ENCODE measurements around the gene GSDME.

The GSDME gene

DNA sequence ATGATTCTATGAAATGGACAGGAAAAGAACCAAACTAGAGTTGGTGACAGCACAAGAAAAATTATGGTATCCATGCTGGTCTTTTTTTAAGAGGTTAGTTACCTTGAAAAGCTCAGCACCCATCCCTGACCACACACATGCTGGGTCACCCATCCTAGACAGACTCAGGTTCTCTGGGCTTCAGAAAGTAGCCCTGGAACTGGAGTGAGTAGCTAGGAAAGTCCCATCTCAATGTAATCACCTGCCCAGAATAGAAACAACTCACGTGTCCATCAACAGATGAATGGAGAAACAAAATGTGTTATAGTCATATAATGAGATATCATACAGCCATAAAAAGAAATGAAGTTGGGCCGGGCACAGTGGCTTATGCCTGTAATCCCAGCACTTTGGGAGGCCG lies 37.0 kb downstream of the GSDME start:
- H4K8ac ChIP-seq (ENCODE audit: low read depth, low read length) = no peak overlapping the region
- H3K23ac ChIP-seq (ENCODE audit: low read length) = no peak overlapping the region
- H3K79me2 ChIP-seq (ENCODE audit: control insufficient read depth, insufficient read depth, low read length, poor library complexity) = no peaks in the 10 kb centered on the region
- no peak overlapping the region for H2AK5ac ChIP-seq (ENCODE audit: low read length)
- no peak overlapping the region for H2BK5ac ChIP-seq (ENCODE audit: low read depth, low read length, poor library complexity)
- H3K9ac ChIP-seq (ENCODE audit: low read length) = no peak overlapping the region
- no peak overlapping the region for H3K27ac ChIP-seq (ENCODE audit: low read depth, low read length)
- no peak overlapping the region for H3K4ac ChIP-seq (ENCODE audit: low read depth, low read length)
- no peak overlapping the region for H3K4me2 ChIP-seq (ENCODE audit: low read length)
- H4K91ac ChIP-seq (ENCODE audit: low read depth, low read length) = no peak overlapping the region
- no peaks in the 10 kb centered on the region for H3K27me3 ChIP-seq (ENCODE audit: insufficient read depth, low read length)
- no peak overlapping the region for H3K14ac ChIP-seq (ENCODE audit: low read length)
- no peak for DNase-seq
- no CpG with 5 or more reads among the region's 3 CpGs for WGBS (ENCODE audit: extremely low coverage, insufficient coverage, insufficient read length)
- peaks cover 0 to 4% of the 10 kb centered on the region in 2 experiments for H3K36me3 ChIP-seq (ENCODE audit: control insufficient read depth in 1 of 2, insufficient read depth in 2 of 2, low read length in 2 of 2)
- no peaks in the 10 kb centered on the region for H3K79me1 ChIP-seq (ENCODE audit: low read length)
- H2AFZ ChIP-seq (ENCODE audit: insufficient read depth, low read length, poor library complexity) = no peak overlapping the region
- H2BK12ac ChIP-seq (ENCODE audit: low read length) = no peak overlapping the region
- no peak overlapping the region for H4K12ac ChIP-seq (ENCODE audit: low read depth, low read length)
- H3K18ac ChIP-seq (ENCODE audit: low read length) = no peak overlapping the region
- H2BK120ac ChIP-seq (ENCODE audit: insufficient read depth, low read length, poor library complexity) = no peak overlapping the region
- H3K4me1 ChIP-seq (ENCODE audit: control insufficient read depth in 1 of 2, insufficient read depth in 2 of 2, low read length in 2 of 2) = no peaks in the 10 kb centered on the region
- H3K4me3 ChIP-seq (ENCODE audit: low read depth, low read length) = no peak overlapping the region
- H3K9me3 ChIP-seq (ENCODE audit: insufficient read depth, low read depth, low read length) = peaks cover 7% of the 10 kb centered on the region

DNA sequence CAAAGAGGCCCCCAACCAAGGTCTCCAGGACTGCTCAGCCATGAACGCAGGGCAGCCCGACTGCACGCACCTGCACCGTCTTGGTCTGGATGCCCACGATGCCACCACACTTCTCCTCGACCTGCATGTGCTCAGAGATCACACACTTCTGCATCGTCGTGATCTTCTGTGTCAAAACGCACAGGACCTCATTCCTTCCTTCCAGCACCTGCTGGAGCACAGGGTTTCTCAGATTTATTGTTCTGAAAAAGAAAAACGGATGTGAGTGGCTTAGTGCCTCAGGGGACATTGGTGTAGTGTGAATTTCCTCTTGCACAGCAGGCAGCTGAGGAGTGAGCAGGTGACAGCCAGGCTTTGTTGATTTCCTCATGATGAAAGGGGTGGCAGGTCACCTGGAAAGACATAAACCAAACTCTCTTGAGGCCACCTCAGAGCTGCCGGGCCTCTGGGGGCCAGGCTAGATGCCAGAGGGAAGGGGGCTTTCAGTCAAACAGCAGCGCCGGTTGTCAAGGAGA lies 38.2 kb downstream of the GSDME start:
- H4K12ac ChIP-seq (ENCODE audit: low read depth, low read length) = no peak overlapping the region
- H2AK5ac ChIP-seq (ENCODE audit: low read length) = no peak overlapping the region
- H3K79me2 ChIP-seq (ENCODE audit: control insufficient read depth, insufficient read depth, low read length, poor library complexity) = no peaks in the 10 kb centered on the region

DNA sequence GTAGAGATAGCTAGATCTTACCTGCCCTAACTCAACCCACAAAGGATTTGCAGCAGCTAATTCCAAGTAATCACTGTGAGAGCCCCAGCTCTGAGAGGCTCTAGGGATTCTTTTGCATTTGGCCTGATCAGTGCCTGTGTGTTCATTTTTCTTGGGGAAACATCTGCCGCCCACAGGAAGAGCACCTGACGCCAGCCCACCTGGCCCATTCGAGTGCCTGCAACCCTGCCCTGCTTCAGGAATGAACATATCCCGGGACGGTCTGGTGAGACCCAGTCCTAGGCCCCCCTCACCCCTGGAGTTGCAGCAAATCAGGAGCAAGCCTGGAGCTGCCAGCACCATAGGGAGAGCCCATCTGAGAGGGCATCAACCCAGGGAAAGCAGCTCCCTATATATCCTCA lies 38.8 kb downstream of the GSDME start:
- H2AFZ ChIP-seq (ENCODE audit: insufficient read depth, low read length, poor library complexity) = no peak overlapping the region
- DNase-seq = no peak
- H3K4me3 ChIP-seq (ENCODE audit: low read depth, low read length) = no peak overlapping the region
- no peaks in the 10 kb centered on the region for H3K79me1 ChIP-seq (ENCODE audit: low read length)
- H3K4me2 ChIP-seq (ENCODE audit: low read length) = no peak overlapping the region
- H3K18ac ChIP-seq (ENCODE audit: low read length) = no peak overlapping the region
- WGBS (ENCODE audit: extremely low coverage, insufficient coverage, insufficient read length) = no CpG with 5 or more reads among the region's 5 CpGs
- H2BK12ac ChIP-seq (ENCODE audit: low read length) = no peak overlapping the region
- no peak overlapping the region for H4K8ac ChIP-seq (ENCODE audit: low read depth, low read length)
- H3K14ac ChIP-seq (ENCODE audit: low read length) = no peak overlapping the region
- peaks cover 4% of the 10 kb centered on the region for H3K9me3 ChIP-seq (ENCODE audit: insufficient read depth, low read depth, low read length)
- H2BK5ac ChIP-seq (ENCODE audit: low read depth, low read length, poor library complexity) = no peak overlapping the region
- no peak overlapping the region for H3K23ac ChIP-seq (ENCODE audit: low read length)
- H3K36me3 ChIP-seq (ENCODE audit: control insufficient read depth in 1 of 2, insufficient read depth in 2 of 2, low read length in 2 of 2) = peaks cover 0 to 4% of the 10 kb centered on the region in 2 experiments
- no peaks in the 10 kb centered on the region for H3K4me1 ChIP-seq (ENCODE audit: control insufficient read depth in 1 of 2, insufficient read depth in 2 of 2, low read length in 2 of 2)
- no peak overlapping the region for H3K9ac ChIP-seq (ENCODE audit: low read length)
- no peak overlapping the region for H3K27ac ChIP-seq (ENCODE audit: low read depth, low read length)
- no peak overlapping the region for H2BK120ac ChIP-seq (ENCODE audit: insufficient read depth, low read length, poor library complexity)
- no peak overlapping the region for H4K12ac ChIP-seq (ENCODE audit: low read depth, low read length)
- no peak overlapping the region for H2AK5ac ChIP-seq (ENCODE audit: low read length)
- no peak overlapping the region for H4K91ac ChIP-seq (ENCODE audit: low read depth, low read length)
- H3K27me3 ChIP-seq (ENCODE audit: insufficient read depth, low read length) = no peaks in the 10 kb centered on the region
- no peak overlapping the region for H3K4ac ChIP-seq (ENCODE audit: low read depth, low read length)
- no peaks in the 10 kb centered on the region for H3K79me2 ChIP-seq (ENCODE audit: control insufficient read depth, insufficient read depth, low read length, poor library complexity)

More for the DNA sequence above, 38.2 kb downstream of the GSDME start:
- peak overlapping the region; percentile 11 for H3K4me3 ChIP-seq (ENCODE audit: low read depth, low read length)
- no peak overlapping the region for H3K14ac ChIP-seq (ENCODE audit: low read length)
- no peak for DNase-seq
- WGBS (ENCODE audit: extremely low coverage, insufficient coverage, insufficient read length) = no CpG with 5 or more reads among the region's 13 CpGs
- no peak overlapping the region for H3K23ac ChIP-seq (ENCODE audit: low read length)
- no peak overlapping the region for H3K4me2 ChIP-seq (ENCODE audit: low read length)
- no peak overlapping the region for H2BK12ac ChIP-seq (ENCODE audit: low read length)
- H3K9me3 ChIP-seq (ENCODE audit: insufficient read depth, low read depth, low read length) = peaks cover 4% of the 10 kb centered on the region
- no peaks in the 10 kb centered on the region for H3K4me1 ChIP-seq (ENCODE audit: control insufficient read depth in 1 of 2, insufficient read depth in 2 of 2, low read length in 2 of 2)
- H3K27me3 ChIP-seq (ENCODE audit: insufficient read depth, low read length) = no peaks in the 10 kb centered on the region
- H3K9ac ChIP-seq (ENCODE audit: low read length) = no peak overlapping the region
- peaks cover 0 to 4% of the 10 kb centered on the region in 2 experiments for H3K36me3 ChIP-seq (ENCODE audit: control insufficient read depth in 1 of 2, insufficient read depth in 2 of 2, low read length in 2 of 2)
- H3K27ac ChIP-seq (ENCODE audit: low read depth, low read length) = no peak overlapping the region
- H2BK120ac ChIP-seq (ENCODE audit: insufficient read depth, low read length, poor library complexity) = no peak overlapping the region
- no peak overlapping the region for H2AFZ ChIP-seq (ENCODE audit: insufficient read depth, low read length, poor library complexity)
- no peak overlapping the region for H4K8ac ChIP-seq (ENCODE audit: low read depth, low read length)
- no peak overlapping the region for H3K18ac ChIP-seq (ENCODE audit: low read length)
- H2BK5ac ChIP-seq (ENCODE audit: low read depth, low read length, poor library complexity) = no peak overlapping the region
- H3K4ac ChIP-seq (ENCODE audit: low read depth, low read length) = no peak overlapping the region
- H3K79me1 ChIP-seq (ENCODE audit: low read length) = no peaks in the 10 kb centered on the region
- H4K91ac ChIP-seq (ENCODE audit: low read depth, low read length) = no peak overlapping the region

DNA sequence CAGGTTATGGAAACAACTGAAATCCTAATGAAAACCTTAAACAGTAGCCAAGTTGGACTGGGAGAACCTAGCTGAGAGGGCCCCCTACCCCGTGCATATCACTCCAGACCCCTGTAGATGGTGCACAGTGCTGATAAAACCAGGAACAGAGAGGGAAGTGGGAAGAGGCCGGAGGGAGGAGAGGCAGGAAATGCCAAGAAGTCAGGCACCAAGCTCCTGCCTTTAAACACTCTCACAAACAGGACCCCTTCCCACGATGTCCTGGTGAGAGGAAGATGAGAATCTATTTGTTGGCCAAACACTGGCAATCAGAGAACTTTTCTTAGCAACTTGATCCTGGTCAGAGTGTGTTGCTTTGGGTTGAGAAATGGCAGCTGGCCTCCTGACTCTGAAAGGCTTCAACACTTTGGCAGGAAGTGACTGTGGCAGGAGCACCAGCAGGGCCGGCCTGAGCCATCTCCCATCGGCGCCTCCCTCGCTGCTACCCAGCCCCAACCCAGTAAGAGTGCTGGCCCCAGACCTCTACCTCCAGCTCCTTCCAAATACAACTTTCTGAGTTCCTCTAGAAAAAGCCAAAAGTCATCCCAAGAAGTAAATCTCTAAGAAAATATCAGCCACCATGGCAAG lies 39.5 kb downstream of the GSDME start:
- DNase-seq = no peak
- H2BK120ac ChIP-seq (ENCODE audit: insufficient read depth, low read length, poor library complexity) = no peak overlapping the region
- whole genome bisulfite sequencing (ENCODE audit: extremely low coverage, insufficient coverage, insufficient read length) = no CpG with 5 or more reads among the region's 7 CpGs
- H3K18ac ChIP-seq (ENCODE audit: low read length) = no peak overlapping the region
- H3K79me1 ChIP-seq (ENCODE audit: low read length) = no peaks in the 10 kb centered on the region
- H3K36me3 ChIP-seq (ENCODE audit: control insufficient read depth in 1 of 2, insufficient read depth in 2 of 2, low read length in 2 of 2) = peaks cover 0 to 4% of the 10 kb centered on the region in 2 experiments
- H3K14ac ChIP-seq (ENCODE audit: low read length) = no peak overlapping the region
- H3K9ac ChIP-seq (ENCODE audit: low read length) = no peak overlapping the region
- H3K79me2 ChIP-seq (ENCODE audit: control insufficient read depth, insufficient read depth, low read length, poor library complexity) = no peaks in the 10 kb centered on the region
- no peak overlapping the region for H3K27ac ChIP-seq (ENCODE audit: low read depth, low read length)
- no peak overlapping the region for H2BK12ac ChIP-seq (ENCODE audit: low read length)
- H4K91ac ChIP-seq (ENCODE audit: low read depth, low read length) = no peak overlapping the region
- no peak overlapping the region for H3K4me3 ChIP-seq (ENCODE audit: low read depth, low read length)
- H3K9me3 ChIP-seq (ENCODE audit: insufficient read depth, low read depth, low read length) = peaks cover 4% of the 10 kb centered on the region
- H3K4me2 ChIP-seq (ENCODE audit: low read length) = no peak overlapping the region
- no peaks in the 10 kb centered on the region for H3K4me1 ChIP-seq (ENCODE audit: control insufficient read depth in 1 of 2, insufficient read depth in 2 of 2, low read length in 2 of 2)
- no peak overlapping the region for H2AK5ac ChIP-seq (ENCODE audit: low read length)
- no peak overlapping the region for H3K23ac ChIP-seq (ENCODE audit: low read length)
- H2BK5ac ChIP-seq (ENCODE audit: low read depth, low read length, poor library complexity) = no peak overlapping the region
- no peaks in the 10 kb centered on the region for H3K27me3 ChIP-seq (ENCODE audit: insufficient read depth, low read length)
- no peak overlapping the region for H4K8ac ChIP-seq (ENCODE audit: low read depth, low read length)
- H4K12ac ChIP-seq (ENCODE audit: low read depth, low read length) = no peak overlapping the region
- no peak overlapping the region for H3K4ac ChIP-seq (ENCODE audit: low read depth, low read length)
- no peak overlapping the region for H2AFZ ChIP-seq (ENCODE audit: insufficient read depth, low read length, poor library complexity)

Data from trophoblast cell (in vitro differentiated cells and primary cell).